Heart right ventricle (tissue), 16 donors: Measurements from ENCODE around the gene POU5F2. TPM values are rescaled to one million over a fixed set of nuclear protein-coding genes. Genes with fewer than 3 reads are reported as not detected.

ENCODE experiments used
- ATAC-seq, 8 donors: fragments of 200-7000 bp; cut with Tn5 transposase; one replicate each; pipeline ENCODE4 v1.9.1; 2020; ENCODE audit warnings: mild to moderate bottlenecking in 8 of 8, moderate library complexity in 8 of 8, moderate number of reproducible peaks in 1 of 8
- DNase-seq, 2 donors: peaks; one replicate each; pipeline ENCODE4 v3.0.0-alpha.2; 2020
- H3K27ac ChIP-seq, 10 donors: fragments of 200-600 bp; sonication (generic) in 2 of 10; one replicate each; pipeline versions ENCODE4 v1.5.0 to v1.8.0; 2020 to 2022; ENCODE audit warnings: mild to moderate bottlenecking in 3 of 10
- H3K27me3 ChIP-seq, 7 donors: fragments of 200-600 bp; one replicate each; pipeline ENCODE4 v1.8.0; 2021 to 2022; ENCODE audit warnings: mild to moderate bottlenecking in 2 of 7
- H3K36me3 ChIP-seq, 9 donors: fragments of 200-600 bp; sonication (generic) in 1 of 9; one replicate each; pipeline versions ENCODE4 v1.5.0 to v1.8.0; 2020 to 2022; ENCODE audit warnings: mild to moderate bottlenecking in 2 of 9
- H3K4me1 ChIP-seq, 9 donors: fragments of 200-600 bp; sonication (generic) in 1 of 9; one replicate each; pipeline versions ENCODE4 v1.5.0 to v1.8.0; 2020 to 2022; ENCODE audit warnings: mild to moderate bottlenecking in 4 of 9
- H3K4me3 ChIP-seq, 10 donors: fragments of 200-600 bp; sonication (generic) in 2 of 10; one replicate each; pipeline versions ENCODE4 v1.5.0 to v1.8.0; 2020 to 2022; ENCODE audit warnings: mild to moderate bottlenecking in 7 of 10, moderate library complexity in 2 of 10
- H3K9me3 ChIP-seq, 11 donors: fragments of 200-600 bp in 10 of 11; sonication (generic) in 2 of 11; one replicate each; pipeline versions ENCODE4 v1.5.0 to v1.8.0; 2013 to 2022; ENCODE audit warnings: mild to moderate bottlenecking in 2 of 11, control low read depth in 1 of 11, moderate library complexity in 1 of 11
- WGBS, 2 donors: extraction: QIAGEN DNeasy Blood & Tissue Kit; methylation state at CpG; one replicate each; pipeline ENCODE4 v1.1.7; 2013; ENCODE audit warnings: inconsistent platforms in 1 of 2; 5-methylcytosine and 5-hydroxymethylcytosine counted together
- intact Hi-C, 10 donors: fragments of 100-400 bp; cut with DNase I; formaldehyde crosslinking; loops; one replicate each; pipeline versions ENCODE4 v1.11.1 to v1.14.2; 2022
- polyA plus RNA-seq, 2 donors: library from polyadenylated mRNA; stranded (reverse); fragments of 200-250 nt; gene quantifications; one replicate each; pipeline ENCODE4 v1.2.3, GENCODE V29; 2013
- total RNA-seq, 10 donors: library from RNA; stranded (reverse); fragmentation: NEBNext Ultra II Directional in 3 of 10; extraction: Animal tissue kit (Norgen Biotek cat#: 25700) in 3 of 10; gene quantifications; one replicate each; pipeline versions ENCODE4 v1.2.1 to v1.2.4, GENCODE V29; 2021 to 2023
- TF ChIP-seq, protein P1 (sequence below), 9 donors: fragments of 200-600 bp; sonication (generic) in 2 of 9; IDR thresholded peaks; one replicate each; pipeline versions ENCODE4 v1.5.0 to v1.8.0; 2021 to 2022; ENCODE audit warnings: antibody characterized with exemption in 9 of 9, mild to moderate bottlenecking in 5 of 9, moderate library complexity in 1 of 9
- donor health status: Arrhythmogenic right ventricular cardiomyopathy.
- donor health status: ischemic (EF 13 %, LVEDD 7.1; RV severe dilation, severe dysfunction).
- donor health status: healthy with polysubstance abuse.
- donor health status: DM: no; HTN: yes; CAD: no.
- donor health status: DM: no; HTN: no; CAD: no.
- donor health status: ischemic (EF 25% LVEDD 6.9; RV normal size, moderate dysfunction).
- donor health status: ischemic (EF 25% LVEDD 5.7; RV mildly dilated, moderate dysfunction).
- donor health status: healthy.
- donor health status: DM: yes; HTN: yes; CAD: no.
- donor health status: Ischemic cardiomyopathy.
- donor health status: ischemic (EF 35%, LVEDD 5.7; RV mildly dilated, moderate dysfunction).
- donor health status: nonischemic (EF 11% LVEDD 7.7; RV severe dilation, severe dysfunction).
- donor health status: DM: yes; HTN: yes; CAD: no.
- donor health status: PGD.
- donor health status: ischemic (EF 29% LVEDD 5.4; RV normal size, mild dysfunction).
- donor health status: nonischemic (EF 23%, LVEDD 6.1; RV moderate dilation, normal function).

The POU5F2 gene
- total and polyA plus RNA-seq, 12 donors = 0.01 to 0.51 (median 0.31) TPM

DNA sequence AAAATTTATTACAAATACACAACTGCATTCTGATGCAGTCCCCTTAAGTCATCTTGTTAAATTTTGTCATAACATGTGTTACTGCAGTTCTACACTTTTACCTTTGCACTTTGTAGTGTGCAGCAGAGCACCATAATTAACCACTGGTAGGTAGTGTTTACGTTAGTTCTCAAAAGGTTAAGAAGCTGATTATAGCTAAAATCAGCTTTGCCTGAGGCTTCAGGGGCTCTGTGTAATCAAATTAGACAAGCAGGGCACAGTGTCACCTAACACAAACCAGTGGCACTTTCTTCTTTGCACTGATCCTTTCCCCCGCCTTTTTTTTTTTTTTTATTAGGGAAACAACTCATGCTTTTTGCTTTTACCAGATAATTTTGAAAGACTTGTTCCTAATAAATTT lies 26.1 kb downstream of the POU5F2 start:
- intact Hi-C loops = no loop called here
- WGBS, 2 donors = 78 to 86% methylated on average over 2 of the region's 2 CpGs

DNA sequence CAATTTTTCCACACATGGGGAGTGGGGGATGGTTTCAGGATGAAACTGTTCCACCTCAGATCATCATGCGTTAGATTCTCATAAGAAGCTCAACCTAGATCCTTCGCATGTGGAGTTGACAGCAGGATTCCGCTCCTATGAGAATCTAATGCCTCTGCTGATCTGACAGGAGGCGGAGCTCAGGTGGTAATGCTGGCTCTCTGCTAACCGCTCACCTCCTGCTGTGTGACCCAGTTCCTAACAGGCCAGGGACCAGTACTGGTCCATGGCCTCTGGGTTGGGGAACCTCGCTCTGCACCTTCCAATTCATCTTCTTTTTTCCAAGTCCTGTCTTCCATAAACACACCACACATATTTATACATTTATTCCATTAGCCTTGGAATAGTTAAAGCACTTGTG lies 33.0 kb downstream of the POU5F2 start:
- Histone ChIP-seq H3K27me3 (no peaks in the 10 kb centered on the region), H3K27ac (no peak overlapping the region), H3K4me3 (no peak overlapping the region), H3K4me1 (no peaks in the 10 kb centered on the region), H3K36me3 (no peaks in the 10 kb centered on the region), H3K9me3 (peaks cover 0 to 12% (median 0%) of the 10 kb centered on the region in 11 donors)
- no peak for DNase-seq
- TF ChIP-seq, protein P1, sequence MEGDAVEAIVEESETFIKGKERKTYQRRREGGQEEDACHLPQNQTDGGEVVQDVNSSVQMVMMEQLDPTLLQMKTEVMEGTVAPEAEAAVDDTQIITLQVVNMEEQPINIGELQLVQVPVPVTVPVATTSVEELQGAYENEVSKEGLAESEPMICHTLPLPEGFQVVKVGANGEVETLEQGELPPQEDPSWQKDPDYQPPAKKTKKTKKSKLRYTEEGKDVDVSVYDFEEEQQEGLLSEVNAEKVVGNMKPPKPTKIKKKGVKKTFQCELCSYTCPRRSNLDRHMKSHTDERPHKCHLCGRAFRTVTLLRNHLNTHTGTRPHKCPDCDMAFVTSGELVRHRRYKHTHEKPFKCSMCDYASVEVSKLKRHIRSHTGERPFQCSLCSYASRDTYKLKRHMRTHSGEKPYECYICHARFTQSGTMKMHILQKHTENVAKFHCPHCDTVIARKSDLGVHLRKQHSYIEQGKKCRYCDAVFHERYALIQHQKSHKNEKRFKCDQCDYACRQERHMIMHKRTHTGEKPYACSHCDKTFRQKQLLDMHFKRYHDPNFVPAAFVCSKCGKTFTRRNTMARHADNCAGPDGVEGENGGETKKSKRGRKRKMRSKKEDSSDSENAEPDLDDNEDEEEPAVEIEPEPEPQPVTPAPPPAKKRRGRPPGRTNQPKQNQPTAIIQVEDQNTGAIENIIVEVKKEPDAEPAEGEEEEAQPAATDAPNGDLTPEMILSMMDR (IDR thresholded peaks at IDR 0.05) = no peak
- intact Hi-C loops = no loop called here
- ATAC-seq = no peak
- WGBS, 2 donors = 95 to 98% methylated on average over 6 of the region's 6 CpGs

More for the DNA sequence above, 26.1 kb downstream of the POU5F2 start:
- Histone ChIP-seq H3K4me3 (no peak overlapping the region), H3K27ac (no peak overlapping the region), H3K4me1 (no peaks in the 10 kb centered on the region), H3K27me3 (no peaks in the 10 kb centered on the region), H3K9me3 (peaks cover 0 to 12% (median 0%) of the 10 kb centered on the region in 11 donors), H3K36me3 (no peaks in the 10 kb centered on the region)
- no peak for ATAC-seq
- TF ChIP-seq, protein P1 (IDR thresholded peaks at IDR 0.05) = no peak
- no peak for DNase-seq

- Histone ChIP-seq H3K36me3 (no peaks in the 10 kb centered on the region), H3K27me3 (no peaks in the 10 kb centered on the region), H3K9me3 (no peaks in the 10 kb centered on the region), H3K4me3 (no peak overlapping the region), H3K27ac (no peak overlapping the region), H3K4me1 (no peaks in the 10 kb centered on the region)
- DNase-seq = no peak
- intact Hi-C loops = no loop called here
- ATAC-seq = no peak
- 97 to 100% methylated on average over 1 of the region's 1 CpG for WGBS, 2 donors
- TF ChIP-seq, protein P1 (IDR thresholded peaks at IDR 0.05) = no peak
These were observed 35.5 kb downstream of the POU5F2 start for GRCh38 chr5:93705896-93706295.

GRCh38 chr5:93704996-93705395 lies 36.4 kb downstream of the POU5F2 start:
- H3K4me1 ChIP-seq = no peaks in the 10 kb centered on the region
- ATAC-seq (no peak), DNase-seq (no peak)
- H3K4me3 ChIP-seq = no peak overlapping the region
- intact Hi-C loops = no loop called here
- TF ChIP-seq, protein P1 (IDR thresholded peaks at IDR 0.05) = no peak
- H3K27ac ChIP-seq = no peak overlapping the region
- no peaks in the 10 kb centered on the region for H3K9me3 ChIP-seq
- H3K36me3 ChIP-seq = no peaks in the 10 kb centered on the region
- H3K27me3 ChIP-seq = no peaks in the 10 kb centered on the region
